Activated B cell treated with CpG ODN at 0.5 μM for 24 hours (primary cell): ENCODE results near the gene PGS1. TPM values are rescaled to one million over a fixed set of nuclear protein-coding genes. Genes with fewer than 3 reads are reported as not detected.

Experiments
- ATAC-seq: fragments of 200-7000 bp; cut with Tn5 transposase; one replicate; pipeline ENCODE4 v1.10.0; 2021; ENCODE audit warnings: low read depth, mild to moderate bottlenecking, moderate library complexity
- CTCF ChIA-PET: fragments of 350-600 bp; sonication (Branson Sonifier 250); formaldehyde crosslinking; loops from one replicate; lab custom pipeline; 2021; ENCODE audit warnings: antibody characterized with exemption; lab: Charles Lee
- POLR2A ChIA-PET: fragments of 350-600 bp; sonication (Branson Sonifier 250); formaldehyde crosslinking; loops from one replicate; lab custom pipeline; 2021; ENCODE audit warnings: antibody characterized with exemption; lab: Charles Lee
- DNase-seq: peaks from one replicate; pipeline ENCODE4 v3.0.0; 2022
- H3K27ac Mint-ChIP-seq: one replicate; pipeline ENCODE4 v1.8.0; 2020; ENCODE audit warnings: mixed read lengths
- H3K27me3 Mint-ChIP-seq: one replicate; pipeline ENCODE4 v1.8.0; 2021; ENCODE audit warnings: mixed read lengths
- H3K36me3 Mint-ChIP-seq: one replicate; pipeline ENCODE4 v1.8.0; 2021; ENCODE audit warnings: low read depth, mixed read lengths
- H3K4me1 Mint-ChIP-seq: one replicate; pipeline ENCODE4 v1.8.0; 2021; ENCODE audit warnings: mixed read lengths
- H3K4me3 Mint-ChIP-seq: one replicate; pipeline ENCODE4 v1.8.0; 2020; ENCODE audit warnings: mild to moderate bottlenecking, mixed read lengths
- H3K9me3 Mint-ChIP-seq: one replicate; pipeline ENCODE4 v1.8.0; 2020; ENCODE audit warnings: mixed read lengths
- CTCF ChIP-seq: fragments of 200-600 bp; IDR thresholded peaks from one replicate; pipeline ENCODE4 v1.8.0; 2022; ENCODE audit warnings: antibody characterized with exemption, mild to moderate bottlenecking
- intact Hi-C: fragments of 100-400 bp; cut with micrococcal nuclease; formaldehyde crosslinking; loops from one replicate; pipeline ENCODE4 v1.15.1; 2024
- total RNA-seq: library from RNA; stranded (reverse); gene quantifications from 2 replicates; pipeline ENCODE4 v1.2.3, GENCODE V29; 2022

The PGS1 gene
- total RNA-seq, 1 donor from 2014 or later, result 76.1 TPM

GRCh38 chr17:78391051-78391431 is 12.6 kb downstream of the PGS1 start:
- TF ChIP-seq CTCF, result no peak
- H3K4me3 Mint-ChIP-seq, result no peak overlapping the region
- peaks cover 65% of the 10 kb centered on the region for H3K4me1 Mint-ChIP-seq
- H3K9me3 Mint-ChIP-seq, result no peaks in the 10 kb centered on the region
- DNase-seq (no peak), ATAC-seq (no peak)
- H3K27me3 Mint-ChIP-seq, result no peaks in the 10 kb centered on the region
- H3K27ac Mint-ChIP-seq, result no peak overlapping the region
- intact Hi-C loops, result no loop called here
- peaks cover 35% of the 10 kb centered on the region for H3K36me3 Mint-ChIP-seq
- CTCF ChIA-PET, result interaction anchor here (1.5 to 1.7 kb wide), 2 partner anchors 30 to 31 kb away, joined by 4 to 5 read pairs; no protein-coding TSS in a partner anchor
- POLR2A ChIA-PET, result no interaction called here

- intact Hi-C loops, result no loop called here
- ChIA-PET POLR2A (interaction anchor here (0.5 kb wide), 1 partner anchor 94 kb away, joined by 3 read pairs; no protein-coding TSS in a partner anchor), CTCF (interaction anchor here (1.0 to 1.7 kb wide), 3 partner anchors 29 to 31 kb away, joined by 4 to 5 read pairs (median 4); no protein-coding TSS in a partner anchor)
- TF ChIP-seq CTCF, result no peak
- Mint-ChIP-seq H3K9me3 (no peaks in the 10 kb centered on the region), H3K36me3 (peaks cover 41% of the 10 kb centered on the region), H3K4me3 (no peak overlapping the region), H3K27ac (no peak overlapping the region), H3K27me3 (no peaks in the 10 kb centered on the region), H3K4me1 (peaks cover 57% of the 10 kb centered on the region)
- DNase-seq (no peak), ATAC-seq (no peak)
These were observed 13.4 kb downstream of the PGS1 start for GRCh38 chr17:78391843-78392242.

- Mint-ChIP-seq H3K36me3 (peaks cover 45% of the 10 kb centered on the region), H3K27ac (no peak overlapping the region), H3K4me1 (peaks cover 53% of the 10 kb centered on the region), H3K9me3 (no peaks in the 10 kb centered on the region), H3K4me3 (no peak overlapping the region), H3K27me3 (no peaks in the 10 kb centered on the region)
- TF ChIP-seq CTCF, result no peak
- ChIA-PET POLR2A (no interaction called here), CTCF (interaction anchor here (1.0 to 1.7 kb wide), 2 partner anchors 30 kb away, joined by 4 to 5 read pairs; no protein-coding TSS in a partner anchor)
- intact Hi-C loops, result no loop called here
- ATAC-seq (no peak), DNase-seq (no peak)
These were observed 13.8 kb downstream of the PGS1 start for GRCh38 chr17:78392295-78392694.

- POLR2A ChIA-PET, result no interaction called here
- H3K27me3 Mint-ChIP-seq, result no peaks in the 10 kb centered on the region
- H3K4me1 Mint-ChIP-seq, result peaks cover 42% of the 10 kb centered on the region
- no peak overlapping the region for H3K4me3 Mint-ChIP-seq
- DNase-seq (no peak), ATAC-seq (no peak)
- intact Hi-C loops, result no loop called here
- no peaks in the 10 kb centered on the region for H3K9me3 Mint-ChIP-seq
- H3K27ac Mint-ChIP-seq, result no peak overlapping the region
- peaks cover 56% of the 10 kb centered on the region for H3K36me3 Mint-ChIP-seq
- CTCF ChIA-PET, result no interaction called here
- TF ChIP-seq CTCF, result no peak
These were observed 15.1 kb downstream of the PGS1 start for GRCh38 chr17:78393575-78393974.

- no peaks in the 10 kb centered on the region for H3K27me3 Mint-ChIP-seq
- DNase-seq (no peak), ATAC-seq (no peak)
- peaks cover 35% of the 10 kb centered on the region for H3K4me1 Mint-ChIP-seq
- H3K27ac Mint-ChIP-seq, result no peak overlapping the region
- no peak for TF ChIP-seq CTCF
- no peak overlapping the region for H3K4me3 Mint-ChIP-seq
- peaks cover 62% of the 10 kb centered on the region for H3K36me3 Mint-ChIP-seq
- ChIA-PET POLR2A (no interaction called here), CTCF (no interaction called here)
- intact Hi-C loops, result no loop called here
- no peaks in the 10 kb centered on the region for H3K9me3 Mint-ChIP-seq
These were observed 15.8 kb downstream of the PGS1 start for GRCh38 chr17:78394209-78394608.
